ENCODE results near the gene CACNG3.

Gene CACNG3

GRCh38 chr16:24286741-24287405 lies 30.7 kb downstream of the CACNG3 start:
- TF ChIP-seq CTCF (IDR thresholded peaks at IDR 0.05; ENCODE audit: low read depth, low read length) = no peak
- H3K4me3 ChIP-seq (ENCODE audit: low read depth, low read length) = no peak overlapping the region
- DNase-seq (ENCODE audit: low read depth, low spot score) = no peak
- in situ Hi-C loops (cut with HindIII; ENCODE audit: low sequenced_read_pairs) = no loop called here

- no peak overlapping the region for H3K4me3 ChIP-seq (ENCODE audit: low read depth, low read length)
- in situ Hi-C loops (cut with HindIII; ENCODE audit: low sequenced_read_pairs) = no loop called here
- DNase-seq (ENCODE audit: low read depth, low spot score) = no peak
- TF ChIP-seq CTCF (IDR thresholded peaks at IDR 0.05; ENCODE audit: low read depth, low read length) = no peak
Observed at GRCh38 chr16:24288516-24288915, 32.4 kb downstream of the CACNG3 start.

- no peak for DNase-seq (ENCODE audit: low read depth, low spot score)
- no peak for TF ChIP-seq CTCF (IDR thresholded peaks at IDR 0.05; ENCODE audit: low read depth, low read length)
- no peak overlapping the region for H3K4me3 ChIP-seq (ENCODE audit: low read depth, low read length)
- in situ Hi-C loops (cut with HindIII; ENCODE audit: low sequenced_read_pairs) = no loop called here
Observed at GRCh38 chr16:24289166-24289700, 33.1 kb downstream of the CACNG3 start.

- in situ Hi-C loops (cut with HindIII; ENCODE audit: low sequenced_read_pairs) = no loop called here
- DNase-seq (ENCODE audit: low read depth, low spot score) = no peak
- no peak for TF ChIP-seq CTCF (IDR thresholded peaks at IDR 0.05; ENCODE audit: low read depth, low read length)
- H3K4me3 ChIP-seq (ENCODE audit: low read depth, low read length) = no peak overlapping the region
Observed at GRCh38 chr16:24291932-24292331, 35.8 kb downstream of the CACNG3 start.

- H3K4me3 ChIP-seq (ENCODE audit: low read depth, low read length) = no peak overlapping the region
- no peak for TF ChIP-seq CTCF (IDR thresholded peaks at IDR 0.05; ENCODE audit: low read depth, low read length)
- DNase-seq (ENCODE audit: low read depth, low spot score) = no peak
- in situ Hi-C loops (cut with HindIII; ENCODE audit: low sequenced_read_pairs) = no loop called here
Observed at GRCh38 chr16:24294131-24294530, 38.0 kb downstream of the CACNG3 start.

GRCh38 chr16:24297375-24297774 lies 41.2 kb downstream of the CACNG3 start:
- no peak for TF ChIP-seq CTCF (IDR thresholded peaks at IDR 0.05; ENCODE audit: low read depth, low read length)
- DNase-seq (ENCODE audit: low read depth, low spot score) = no peak
- in situ Hi-C loops (cut with HindIII; ENCODE audit: low sequenced_read_pairs) = no loop called here
- H3K4me3 ChIP-seq (ENCODE audit: low read depth, low read length) = no peak overlapping the region
